GM20431 (cell line): Measurements from ENCODE around the gene ARHGEF26.

Source experiments
- in situ Hi-C: fragments of 300-500 bp; cut with MseI, MboI; formaldehyde crosslinking; loops from one replicate; pipeline ENCODE4 v1.15.0; 2020; ENCODE audit warnings: low sequenced_read_pairs; ENCODE audit not compliant: unreplicated experiment

Gene ARHGEF26

DNA sequence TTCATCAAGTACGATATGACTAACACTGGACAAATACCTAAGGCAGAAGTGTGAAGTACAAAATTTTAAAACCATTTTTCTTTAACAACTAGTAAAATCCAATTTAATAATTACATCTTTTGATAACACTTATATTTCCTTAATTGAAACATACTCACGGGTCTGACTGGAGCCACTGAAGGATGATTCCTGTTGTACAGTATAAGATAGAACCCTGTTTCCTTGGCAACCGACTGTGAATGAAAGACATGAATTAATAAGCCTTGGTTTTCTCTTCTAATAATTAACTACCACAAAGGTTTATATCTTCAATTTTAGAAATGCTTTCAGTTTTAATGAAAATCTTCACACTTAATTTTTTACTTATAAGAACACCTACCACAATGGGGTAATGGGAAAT is 183.7 kb downstream of the ARHGEF26 start:
- in situ Hi-C loops, result no loop called here

DNA sequence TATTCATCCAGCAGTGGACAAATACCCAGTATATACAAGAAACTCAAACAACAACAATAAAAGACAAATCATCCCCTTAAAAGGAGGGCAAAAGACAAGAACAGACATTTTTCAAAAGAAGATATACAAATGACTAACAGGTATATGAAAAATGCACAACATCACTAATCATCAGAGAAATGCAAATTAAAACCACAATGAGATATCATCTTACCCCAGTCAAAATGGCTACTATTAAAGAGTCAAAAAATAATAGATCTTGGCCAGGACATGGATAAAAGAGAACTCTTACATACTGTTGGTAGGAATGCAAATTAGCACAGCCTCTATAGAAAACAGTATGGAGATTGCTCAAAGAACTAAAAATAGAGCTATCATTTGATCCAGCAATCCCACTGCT is 186.2 kb downstream of the ARHGEF26 start:
- in situ Hi-C loops, result no loop called here
